Ectodermal cell (in vitro differentiated cells): ENCODE data around the gene GAB1.

ENCODE experiments used
- H3K27ac ChIP-seq: 2 replicates; pipeline ENCODE4 v1.7.0; 2013; ENCODE audit warnings: mild to moderate bottlenecking, low read depth, low read length; ENCODE audit not compliant: insufficient read depth, poor library complexity, severe bottlenecking
- H3K27me3 ChIP-seq: 2 replicates; pipeline ENCODE4 v1.7.0; 2013; ENCODE audit warnings: mild to moderate bottlenecking, low read length; ENCODE audit not compliant: insufficient read depth, control insufficient read depth, poor library complexity, severe bottlenecking
- H3K36me3 ChIP-seq: one replicate; pipeline ENCODE4 v1.7.0; 2013; ENCODE audit warnings: low read length; ENCODE audit not compliant: control insufficient read depth, insufficient read depth
- H3K4me1 ChIP-seq: one replicate; pipeline ENCODE4 v1.7.0; 2013; ENCODE audit warnings: low read length; ENCODE audit not compliant: control insufficient read depth, insufficient read depth
- H3K4me3 ChIP-seq: 2 replicates; pipeline ENCODE4 v1.7.0; 2013; ENCODE audit warnings: low read depth, low read length, control low read depth; ENCODE audit not compliant: insufficient read depth
- H3K9me3 ChIP-seq: 2 replicates; pipeline ENCODE4 v1.7.0; 2013; ENCODE audit warnings: mild to moderate bottlenecking, low read length, moderate library complexity; ENCODE audit not compliant: control insufficient read depth
- WGBS, 2 experiments: methylation state at CpG; one replicate each; pipeline ENCODE4 v1.1.7; 2013; ENCODE audit warnings: missing lambda C conversion rate in 2 of 2; 5-methylcytosine and 5-hydroxymethylcytosine counted together

GAB1 gene

GRCh38 chr4:143337600-143338287 lies 1.1 kb downstream of the GAB1 start:
- no peaks in the 10 kb centered on the region for H3K27me3 ChIP-seq
- 1% methylated on average over 25 of the region's 25 CpGs for WGBS, 2 experiments
- H3K36me3 ChIP-seq = no peaks in the 10 kb centered on the region
- no peaks in the 10 kb centered on the region for H3K9me3 ChIP-seq
- peak overlapping the region; percentile 51 for H3K4me3 ChIP-seq
- peaks cover 9% of the 10 kb centered on the region for H3K4me1 ChIP-seq
- H3K27ac ChIP-seq = no peak overlapping the region

GRCh38 chr4:143338313-143338712 lies 1.6 kb downstream of the GAB1 start:
- no peak overlapping the region for H3K27ac ChIP-seq
- H3K4me3 ChIP-seq = peak overlapping the region; percentile 51
- H3K4me1 ChIP-seq = peaks cover 9% of the 10 kb centered on the region
- no peaks in the 10 kb centered on the region for H3K9me3 ChIP-seq
- H3K36me3 ChIP-seq = no peaks in the 10 kb centered on the region
- no peaks in the 10 kb centered on the region for H3K27me3 ChIP-seq
- WGBS, 2 experiments = 97 to 98% methylated on average over 2 to 4 of the region's 5 CpGs

GRCh38 chr4:143339497-143339896 lies 2.8 kb downstream of the GAB1 start:
- H3K4me3 ChIP-seq = no peak overlapping the region
- WGBS, 2 experiments = 95 to 99% methylated on average over 2 of the region's 2 CpGs
- H3K36me3 ChIP-seq = no peaks in the 10 kb centered on the region
- peaks cover 9% of the 10 kb centered on the region for H3K4me1 ChIP-seq
- H3K9me3 ChIP-seq = no peaks in the 10 kb centered on the region
- H3K27me3 ChIP-seq = no peaks in the 10 kb centered on the region
- no peak overlapping the region for H3K27ac ChIP-seq

DNA sequence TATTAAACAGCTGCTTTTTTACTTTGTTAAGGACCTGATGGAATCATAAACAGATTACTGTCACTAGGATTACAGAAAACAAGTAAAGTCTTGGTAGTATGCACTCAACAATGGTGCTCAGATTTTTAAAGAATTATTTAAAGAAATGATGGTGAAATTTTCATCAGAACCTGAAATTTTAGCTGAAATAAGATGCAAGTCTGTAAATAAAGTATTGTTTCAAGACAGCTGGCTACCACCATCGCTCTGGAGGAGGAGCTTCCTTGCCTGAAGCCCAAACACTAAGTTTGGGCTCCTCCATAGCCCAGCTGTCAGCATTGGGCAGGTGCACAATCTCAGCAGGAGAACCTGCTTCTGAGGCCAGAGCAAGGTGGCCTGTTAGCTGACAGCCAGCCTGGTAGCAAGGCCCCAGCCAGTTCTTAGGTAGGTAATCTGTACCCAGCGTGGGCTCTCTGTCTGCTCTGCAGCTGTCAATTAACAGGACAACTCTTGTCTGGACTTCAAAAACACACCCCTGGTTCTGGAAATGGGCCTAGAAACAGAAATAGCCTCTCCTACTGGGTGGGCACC lies 4.6 kb downstream of the GAB1 start:
- Histone ChIP-seq H3K9me3 (no peaks in the 10 kb centered on the region), H3K27ac (no peak overlapping the region), H3K36me3 (no peaks in the 10 kb centered on the region), H3K4me1 (peaks cover 6% of the 10 kb centered on the region), H3K4me3 (no peak overlapping the region), H3K27me3 (no peaks in the 10 kb centered on the region)
- 89% methylated on average over 2 of the region's 2 CpGs for WGBS, 2 experiments

DNA sequence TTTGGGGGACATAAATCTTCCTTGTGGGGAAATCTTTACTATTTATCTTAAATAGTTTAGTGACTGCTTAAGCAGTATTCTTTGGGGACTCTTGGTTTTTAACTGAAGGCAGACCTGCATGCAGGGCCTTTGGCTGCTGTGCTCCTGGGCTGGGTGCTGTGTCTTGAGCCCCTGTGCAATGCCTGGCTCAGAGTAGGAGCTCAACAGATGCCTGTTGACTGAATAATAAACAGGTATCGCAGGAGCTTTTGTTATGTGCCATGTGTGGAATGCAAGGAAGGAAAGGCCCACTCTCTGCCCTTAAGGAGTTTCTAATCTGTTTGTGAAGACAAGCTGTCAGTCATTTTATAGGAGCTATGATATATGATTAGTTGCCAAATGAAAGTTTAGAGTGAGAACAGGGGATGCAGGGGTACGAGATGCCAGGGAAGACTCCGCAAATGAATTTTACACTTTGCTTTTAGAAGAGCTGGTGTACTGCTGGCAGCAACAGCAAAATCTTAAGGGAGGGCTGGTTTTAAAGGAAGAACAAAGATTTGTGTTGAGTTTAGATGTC lies 6.7 kb downstream of the GAB1 start:
- Histone ChIP-seq H3K4me1 (peaks cover under 1% of the 10 kb centered on the region), H3K36me3 (no peaks in the 10 kb centered on the region), H3K27me3 (no peaks in the 10 kb centered on the region), H3K27ac (no peak overlapping the region), H3K4me3 (no peak overlapping the region), H3K9me3 (no peaks in the 10 kb centered on the region)
- WGBS, 2 experiments = 91 to 93% methylated on average over 3 of the region's 3 CpGs

GRCh38 chr4:143344041-143344440 lies 7.4 kb downstream of the GAB1 start:
- H3K27me3 ChIP-seq = no peaks in the 10 kb centered on the region
- H3K27ac ChIP-seq = no peak overlapping the region
- H3K36me3 ChIP-seq = no peaks in the 10 kb centered on the region
- no peaks in the 10 kb centered on the region for H3K4me1 ChIP-seq
- H3K9me3 ChIP-seq = no peaks in the 10 kb centered on the region
- H3K4me3 ChIP-seq = no peak overlapping the region
- 83 to 86% methylated on average over 7 of the region's 7 CpGs for WGBS, 2 experiments

GRCh38 chr4:143344774-143345173 lies 8.1 kb downstream of the GAB1 start:
- H3K27me3 ChIP-seq = no peaks in the 10 kb centered on the region
- no peak overlapping the region for H3K4me3 ChIP-seq
- H3K4me1 ChIP-seq = no peaks in the 10 kb centered on the region
- H3K36me3 ChIP-seq = no peaks in the 10 kb centered on the region
- no peak overlapping the region for H3K27ac ChIP-seq
- WGBS, 2 experiments = 92 to 95% methylated on average over 4 of the region's 4 CpGs
- H3K9me3 ChIP-seq = no peaks in the 10 kb centered on the region

GRCh38 chr4:143345356-143345755 lies 8.7 kb downstream of the GAB1 start:
- H3K9me3 ChIP-seq = no peaks in the 10 kb centered on the region
- 88% methylated on average over 1 of the region's 1 CpG; no CpG with 5 or more reads in 1 of the 2 experiments for WGBS, 2 experiments
- H3K36me3 ChIP-seq = no peaks in the 10 kb centered on the region
- no peak overlapping the region for H3K27ac ChIP-seq
- H3K27me3 ChIP-seq = no peaks in the 10 kb centered on the region
- no peak overlapping the region for H3K4me3 ChIP-seq
- H3K4me1 ChIP-seq = no peaks in the 10 kb centered on the region

DNA sequence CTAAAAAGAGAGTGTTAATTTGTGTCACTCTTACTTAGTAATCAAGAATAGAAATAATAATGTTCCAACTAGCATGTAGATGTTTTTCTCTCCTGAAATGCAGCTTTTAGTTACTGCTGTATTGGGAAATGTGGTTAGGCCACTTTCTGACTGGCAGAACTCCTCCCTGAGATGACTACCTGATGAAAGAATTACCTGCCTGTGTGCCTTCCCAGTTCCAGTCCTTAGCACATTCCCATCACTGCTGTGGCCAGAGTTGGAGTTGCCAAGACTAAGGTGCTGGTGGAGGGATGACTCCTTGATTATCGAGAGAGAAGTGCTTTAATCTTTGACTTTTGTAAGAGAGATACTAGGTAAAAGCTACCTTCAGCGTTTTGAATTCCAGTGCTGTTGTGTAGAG lies 9.5 kb downstream of the GAB1 start:
- no peaks in the 10 kb centered on the region for H3K4me1 ChIP-seq
- no peaks in the 10 kb centered on the region for H3K36me3 ChIP-seq
- H3K27ac ChIP-seq = no peak overlapping the region
- H3K27me3 ChIP-seq = no peaks in the 10 kb centered on the region
- H3K9me3 ChIP-seq = no peaks in the 10 kb centered on the region
- H3K4me3 ChIP-seq = no peak overlapping the region
- WGBS, 2 experiments = 78 to 88% methylated on average over 2 of the region's 2 CpGs

GRCh38 chr4:143347484-143348111 lies 10.9 kb downstream of the GAB1 start:
- Histone ChIP-seq H3K4me1 (no peaks in the 10 kb centered on the region), H3K4me3 (no peak overlapping the region), H3K36me3 (no peaks in the 10 kb centered on the region), H3K27me3 (no peaks in the 10 kb centered on the region), H3K9me3 (no peaks in the 10 kb centered on the region), H3K27ac (no peak overlapping the region)
- WGBS, 2 experiments = 89 to 96% methylated on average over 2 of the region's 2 CpGs
